ENCODE measurements around the gene DDX54. TPM values are rescaled to one million over a fixed set of nuclear protein-coding genes. Genes with fewer than 3 reads are reported as not detected.

DDX54 gene
- total RNA-seq, 1 donor from 2014 or later = 40.5 TPM

DNA sequence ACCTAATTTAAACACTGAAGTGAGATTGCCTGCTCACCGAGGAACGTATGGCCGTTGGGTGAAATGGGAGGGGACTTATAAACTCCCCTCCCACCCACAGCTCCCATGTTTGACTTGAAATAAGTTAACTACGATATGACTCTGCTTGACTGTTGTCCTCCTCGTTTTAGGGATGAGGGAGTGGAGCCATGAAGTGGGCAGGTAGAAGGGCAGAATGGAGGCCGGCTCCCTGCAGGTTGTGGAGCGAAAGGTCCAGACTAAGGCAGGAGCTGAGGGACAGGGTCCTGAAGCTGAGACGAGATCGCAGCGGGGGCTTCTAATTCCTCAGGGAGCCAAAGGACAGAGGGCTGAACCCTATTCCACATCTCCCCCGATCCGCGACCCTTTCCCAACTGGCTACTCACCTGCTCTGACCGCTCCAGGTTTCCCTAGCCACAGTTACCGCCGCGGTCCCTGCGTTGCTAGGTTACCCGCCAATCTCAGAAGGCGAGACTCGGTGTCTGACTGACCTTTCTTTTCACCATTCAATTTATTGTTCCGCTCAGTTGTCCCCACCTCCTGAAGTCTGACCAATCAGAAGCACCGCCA is 35.4 kb upstream of the DDX54 start:
- DNase-seq (ENCODE audit: low read depth) (no peak), FAIRE-seq (no peak)
- no peaks in the 10 kb centered on the region for H3K27me3 ChIP-seq (ENCODE audit: control insufficient read depth, insufficient read depth, low read length)

DNA sequence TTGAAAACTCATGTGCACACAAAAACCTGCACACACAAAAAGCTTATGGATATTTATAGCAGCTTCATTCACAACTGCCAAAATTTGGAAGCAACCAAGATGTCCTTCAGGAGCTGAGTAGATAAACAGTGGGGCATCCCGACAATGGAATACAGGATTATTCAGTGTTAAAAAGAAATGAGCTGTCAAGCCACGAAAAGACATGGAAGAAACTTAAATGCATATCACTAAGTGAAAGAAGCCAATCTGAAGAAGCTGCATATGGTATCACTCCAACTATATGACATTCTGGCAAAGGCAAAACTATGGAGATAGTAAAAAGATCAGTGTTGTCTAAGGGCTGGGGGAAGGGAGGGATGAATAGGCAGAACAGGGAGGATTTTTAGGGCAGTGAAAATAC is 30.7 kb upstream of the DDX54 start:
- TF ChIP-seq, protein P1, sequence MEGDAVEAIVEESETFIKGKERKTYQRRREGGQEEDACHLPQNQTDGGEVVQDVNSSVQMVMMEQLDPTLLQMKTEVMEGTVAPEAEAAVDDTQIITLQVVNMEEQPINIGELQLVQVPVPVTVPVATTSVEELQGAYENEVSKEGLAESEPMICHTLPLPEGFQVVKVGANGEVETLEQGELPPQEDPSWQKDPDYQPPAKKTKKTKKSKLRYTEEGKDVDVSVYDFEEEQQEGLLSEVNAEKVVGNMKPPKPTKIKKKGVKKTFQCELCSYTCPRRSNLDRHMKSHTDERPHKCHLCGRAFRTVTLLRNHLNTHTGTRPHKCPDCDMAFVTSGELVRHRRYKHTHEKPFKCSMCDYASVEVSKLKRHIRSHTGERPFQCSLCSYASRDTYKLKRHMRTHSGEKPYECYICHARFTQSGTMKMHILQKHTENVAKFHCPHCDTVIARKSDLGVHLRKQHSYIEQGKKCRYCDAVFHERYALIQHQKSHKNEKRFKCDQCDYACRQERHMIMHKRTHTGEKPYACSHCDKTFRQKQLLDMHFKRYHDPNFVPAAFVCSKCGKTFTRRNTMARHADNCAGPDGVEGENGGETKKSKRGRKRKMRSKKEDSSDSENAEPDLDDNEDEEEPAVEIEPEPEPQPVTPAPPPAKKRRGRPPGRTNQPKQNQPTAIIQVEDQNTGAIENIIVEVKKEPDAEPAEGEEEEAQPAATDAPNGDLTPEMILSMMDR (IDR thresholded peaks at IDR 0.05; ENCODE audit: insufficient read depth, low read length, severe bottlenecking) = no peak
- H3K27me3 ChIP-seq (ENCODE audit: control insufficient read depth, insufficient read depth, low read length) = no peaks in the 10 kb centered on the region
- no peaks in the 10 kb centered on the region for H3K36me3 ChIP-seq (ENCODE audit: control insufficient read depth, insufficient read depth, low read length)
- no peak for DNase-seq (ENCODE audit: low read depth)
- no peak for FAIRE-seq
- H3K4me3 ChIP-seq (ENCODE audit: low read depth, low read length) = no peak overlapping the region

More for the DNA sequence above, 35.4 kb upstream of the DDX54 start:
- TF ChIP-seq, protein P1 (IDR thresholded peaks at IDR 0.05; ENCODE audit: insufficient read depth, low read length, severe bottlenecking) = no peak
- Histone ChIP-seq H3K36me3 (ENCODE audit: control insufficient read depth, insufficient read depth, low read length) (no peaks in the 10 kb centered on the region), H3K4me3 (ENCODE audit: low read depth, low read length) (peak overlapping the region; percentile 30)

DNA sequence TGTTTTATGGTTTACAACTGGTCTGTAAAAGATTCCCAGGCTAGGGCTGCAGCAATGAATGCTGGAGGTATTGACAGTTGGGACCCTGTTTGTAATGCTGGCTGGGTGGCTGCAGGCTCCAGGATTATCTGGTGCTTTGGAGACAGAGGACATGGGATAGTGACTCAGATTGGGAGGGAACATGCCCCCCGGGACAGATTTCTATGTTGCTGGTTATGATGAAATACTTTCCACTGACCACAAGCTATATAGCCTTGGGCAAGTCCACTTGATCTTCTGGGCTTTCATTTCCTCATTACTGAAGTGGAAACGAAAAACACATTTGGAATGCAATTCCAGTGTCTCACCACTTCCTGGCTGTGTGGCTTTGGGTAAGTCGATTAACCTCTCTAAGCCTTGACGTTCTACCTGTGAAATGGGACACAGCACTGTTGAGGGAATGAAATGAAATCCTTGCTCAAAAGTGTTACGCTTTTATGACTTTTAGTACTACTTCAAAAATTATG is 29.7 kb upstream of the DDX54 start:
- Histone ChIP-seq H3K36me3 (ENCODE audit: control insufficient read depth, insufficient read depth, low read length) (no peaks in the 10 kb centered on the region), H3K27me3 (ENCODE audit: control insufficient read depth, insufficient read depth, low read length) (no peaks in the 10 kb centered on the region), H3K4me3 (ENCODE audit: low read depth, low read length) (no peak overlapping the region)
- TF ChIP-seq, protein P1 (IDR thresholded peaks at IDR 0.05; ENCODE audit: insufficient read depth, low read length, severe bottlenecking) = no peak
- peak; percentile 85 for DNase-seq (ENCODE audit: low read depth)
- FAIRE-seq = no peak

DNA sequence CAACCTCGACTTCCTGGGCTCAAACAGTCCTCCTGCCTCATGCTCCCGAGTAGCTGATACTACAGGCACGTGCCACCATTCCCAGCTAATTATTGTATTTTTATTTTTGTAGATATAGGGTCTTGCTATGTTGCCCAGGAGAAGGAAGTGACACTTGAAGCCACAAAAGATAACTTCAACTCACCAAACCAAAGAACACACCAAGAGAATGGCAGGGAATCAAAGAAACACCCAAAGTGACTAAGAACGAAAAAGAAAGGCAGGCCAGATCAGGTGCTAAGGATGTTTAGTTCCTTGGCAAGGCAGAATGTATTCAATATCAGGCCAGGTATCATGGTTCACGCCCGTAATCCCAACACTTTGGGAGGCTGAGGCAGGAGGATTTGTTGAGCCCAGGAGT is 25.9 kb upstream of the DDX54 start:
- DNase-seq (ENCODE audit: low read depth) = no peak
- Histone ChIP-seq H3K4me3 (ENCODE audit: low read depth, low read length) (no peak overlapping the region), H3K27me3 (ENCODE audit: control insufficient read depth, insufficient read depth, low read length) (no peaks in the 10 kb centered on the region), H3K36me3 (ENCODE audit: control insufficient read depth, insufficient read depth, low read length) (no peaks in the 10 kb centered on the region)
- FAIRE-seq = no peak
- TF ChIP-seq, protein P1 (IDR thresholded peaks at IDR 0.05; ENCODE audit: insufficient read depth, low read length, severe bottlenecking) = no peak

DNA sequence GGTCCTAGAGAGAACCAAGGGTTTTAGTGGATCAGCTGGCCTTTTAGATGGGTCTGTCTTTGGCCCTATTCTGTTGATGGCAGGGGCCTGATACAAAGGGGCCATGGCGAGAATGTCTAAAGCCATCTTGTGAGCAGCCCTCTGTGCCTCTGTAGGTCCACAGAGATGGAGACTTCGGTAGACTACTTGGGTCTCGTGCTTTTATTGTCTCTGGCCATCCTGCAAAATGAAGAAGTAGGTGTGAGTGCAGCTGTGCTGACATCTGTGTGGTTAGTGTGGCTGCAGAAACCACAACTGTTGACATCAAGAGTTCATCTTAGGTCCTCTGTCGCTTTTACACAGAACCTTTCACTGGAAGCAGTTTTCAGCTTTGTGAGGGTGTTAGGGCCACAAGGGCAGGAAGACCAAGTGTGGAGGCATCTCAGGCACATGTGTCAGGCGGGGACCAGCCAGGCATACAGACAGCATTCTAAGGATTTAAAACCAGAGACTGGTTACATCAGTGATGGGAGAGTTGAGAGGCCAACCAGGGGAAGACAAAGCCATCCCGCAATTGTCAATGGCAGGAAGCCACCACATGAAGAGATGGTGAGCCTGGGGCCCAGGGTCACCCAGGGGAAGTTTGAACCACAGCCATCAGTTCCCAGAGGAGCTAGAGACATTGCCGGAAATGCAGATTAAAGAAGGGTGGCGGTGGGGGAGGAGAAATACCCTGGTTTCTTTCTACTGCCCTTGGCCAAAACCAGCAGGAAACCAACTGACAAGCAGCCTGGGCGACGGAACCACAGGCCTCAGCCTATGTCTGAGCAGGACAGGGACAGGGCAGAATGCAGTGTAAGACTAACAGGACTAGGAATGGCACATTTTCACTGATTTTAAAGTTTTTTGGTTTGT is 23.0 kb upstream of the DDX54 start:
- TF ChIP-seq, protein P1 (IDR thresholded peaks at IDR 0.05; ENCODE audit: insufficient read depth, low read length, severe bottlenecking) = no peak
- H3K4me3 ChIP-seq (ENCODE audit: low read depth, low read length) = no peak overlapping the region
- H3K36me3 ChIP-seq (ENCODE audit: control insufficient read depth, insufficient read depth, low read length) = no peaks in the 10 kb centered on the region
- H3K27me3 ChIP-seq (ENCODE audit: control insufficient read depth, insufficient read depth, low read length) = no peaks in the 10 kb centered on the region
- DNase-seq (ENCODE audit: low read depth) = no peak
- FAIRE-seq = no peak

Data from bronchial epithelial cell (primary cell).